Measurements from ENCODE around the gene ARHGEF17. TPM values are rescaled to one million over a fixed set of nuclear protein-coding genes. Genes with fewer than 3 reads are reported as not detected.

ARHGEF17 gene
- total RNA-seq, 1 donor from 2014 or later, result 193 TPM

DNA sequence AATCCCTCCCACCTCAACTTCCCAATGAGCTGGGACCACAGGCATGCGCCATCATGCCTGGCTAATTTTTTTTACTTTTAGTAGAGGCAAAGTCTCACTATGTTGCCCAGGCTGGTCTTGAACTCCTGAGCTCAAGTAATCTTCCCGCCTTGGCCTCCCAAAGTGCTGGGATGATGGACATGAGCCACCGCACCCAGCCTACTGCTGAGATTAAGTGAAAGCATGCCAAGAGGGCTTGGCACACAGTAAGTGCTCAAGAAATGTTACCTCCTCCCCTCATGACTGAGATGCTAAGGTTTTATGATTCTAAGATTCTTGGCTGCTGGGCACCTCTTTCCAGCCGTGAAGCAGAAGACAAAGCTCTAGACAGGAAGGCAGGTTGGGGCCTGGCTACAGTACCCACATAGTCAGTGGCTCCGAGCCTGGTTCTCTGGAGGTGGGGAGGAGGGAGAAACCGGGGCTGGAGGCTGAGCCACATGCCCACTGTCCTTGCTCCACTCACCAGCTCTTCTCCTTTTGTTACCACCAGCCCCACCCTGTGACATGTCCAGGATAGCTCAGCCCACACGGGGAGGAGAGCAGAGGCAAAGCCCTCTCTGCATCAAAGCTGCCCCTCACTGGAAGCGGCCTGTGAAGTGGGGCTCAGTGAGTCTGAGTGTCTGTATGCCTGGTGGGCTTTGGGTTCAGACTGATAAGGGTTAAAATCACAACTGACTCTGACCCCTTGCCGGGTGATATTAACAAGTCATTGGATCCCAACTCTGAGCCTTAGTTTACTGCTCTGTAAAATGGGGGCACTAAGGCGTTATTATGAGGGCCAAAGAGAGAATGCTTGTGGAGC is 12.9 kb downstream of the ARHGEF17 start:
- peak in 1 of 2 donors; percentile 80 for DNase-seq (ENCODE audit: low spot score in 2 of 2)
- Histone ChIP-seq H3K27ac (peak overlapping the region; percentile 94 to 96), H3K4me1 (peaks cover 74 to 97% of the 10 kb centered on the region in 2 donors), H3K4me3 (peak overlapping the region; percentile 9 to 29), H3K27me3 (no peaks in the 10 kb centered on the region), H3K36me3 (no peaks in the 10 kb centered on the region), H3K9me3 (no peaks in the 10 kb centered on the region)
- intact Hi-C loops (cut with DNase I), result loop anchor here (5.0 kb wide), 1 partner anchor 64 kb away; no protein-coding TSS in a partner anchor
- TF ChIP-seq CTCF (IDR thresholded peaks at IDR 0.05), result no peak

DNA sequence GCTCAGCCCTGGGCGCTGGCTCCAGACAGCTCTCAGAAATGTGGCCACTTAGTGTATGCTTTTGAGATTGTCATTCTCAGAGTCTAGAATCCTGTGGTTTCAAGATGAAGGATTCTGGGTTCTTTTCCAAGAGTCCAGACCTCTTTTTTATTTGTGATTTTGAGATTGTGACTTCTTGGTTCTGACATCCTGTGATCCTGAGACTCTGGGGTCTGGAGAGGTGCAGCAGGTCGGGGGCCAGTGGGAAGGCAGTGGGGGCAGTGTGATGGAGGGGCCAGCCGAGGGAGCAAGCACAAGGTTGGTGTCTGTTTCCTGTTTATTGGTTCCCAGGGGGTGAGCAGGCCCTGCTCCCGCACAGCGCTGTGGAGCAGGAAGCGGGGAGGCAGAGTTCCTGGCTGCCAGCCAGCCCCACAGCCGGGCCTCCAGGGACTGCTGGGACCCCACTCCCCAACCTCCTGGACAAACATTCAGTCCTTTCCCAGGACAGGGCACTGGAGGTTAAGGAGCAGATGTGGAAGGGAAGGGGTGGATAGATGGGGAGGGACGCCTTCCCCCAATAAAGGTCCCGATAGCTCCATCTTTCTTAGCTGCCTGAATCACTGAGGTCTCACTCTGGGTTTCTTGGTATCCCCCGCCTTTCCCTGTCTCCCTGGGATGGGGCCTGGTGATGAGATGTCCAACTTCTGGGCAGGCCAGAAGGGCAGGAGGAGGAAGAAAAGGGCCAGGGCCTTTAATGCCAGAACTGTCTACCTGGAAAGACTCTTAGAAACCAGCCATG is 13.7 kb downstream of the ARHGEF17 start:
- peak in 1 of 2 donors; percentile 66 for DNase-seq (ENCODE audit: low spot score in 2 of 2)
- no peak for TF ChIP-seq CTCF (IDR thresholded peaks at IDR 0.05)
- intact Hi-C loops (cut with DNase I), result loop anchor here (5.0 kb wide), 1 partner anchor 64 kb away; no protein-coding TSS in a partner anchor

DNA sequence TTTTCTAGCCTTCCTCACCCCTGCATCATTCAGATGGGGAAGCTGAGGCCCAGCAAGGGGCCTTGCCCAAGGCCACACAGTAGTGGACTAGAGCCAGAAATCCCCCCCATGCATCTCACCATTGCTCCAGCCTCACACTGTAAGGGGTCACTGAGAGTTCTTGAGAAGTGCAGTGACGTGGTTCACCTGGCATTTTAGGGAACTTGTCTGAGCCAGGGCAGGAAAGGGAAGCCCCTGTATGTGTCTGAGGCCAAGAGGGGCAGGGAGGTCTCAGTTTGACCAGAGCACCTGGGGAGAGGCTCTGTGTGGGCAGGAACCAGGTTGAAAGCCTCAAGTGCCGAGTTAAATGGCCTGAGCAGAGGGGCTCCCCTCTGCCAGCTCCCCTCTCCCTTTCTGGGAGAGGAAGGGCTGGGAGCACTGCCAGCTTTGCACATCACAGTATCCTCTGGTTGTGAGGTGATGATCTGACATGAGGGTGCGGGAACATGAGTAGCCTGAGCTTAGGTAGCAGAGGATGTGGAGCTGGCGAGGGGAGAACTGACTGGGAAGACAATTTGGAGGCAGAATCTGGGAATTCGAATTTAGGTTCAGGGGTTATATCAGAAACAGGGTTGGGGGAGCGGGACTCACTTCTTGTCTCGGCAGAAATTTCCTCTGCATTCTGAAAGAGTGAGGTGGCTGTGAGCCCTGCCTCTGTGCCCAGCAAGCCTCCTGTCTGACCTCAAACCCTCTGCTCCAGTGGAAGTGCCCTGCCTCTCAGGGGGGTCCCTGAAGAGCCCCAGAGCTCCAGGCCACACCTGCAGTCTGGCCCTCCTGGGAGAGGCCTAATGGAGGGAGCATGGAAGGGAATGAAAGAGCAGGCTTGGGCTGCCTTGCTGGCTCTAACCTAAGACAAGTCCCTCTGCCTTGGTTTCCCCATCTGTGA is 14.6 kb downstream of the ARHGEF17 start:
- Histone ChIP-seq H3K27me3 (no peaks in the 10 kb centered on the region), H3K4me1 (peaks cover 73 to 97% of the 10 kb centered on the region in 2 donors), H3K27ac (peak overlapping the region; percentile 94 to 96), H3K4me3 (peak overlapping the region; percentile 5 to 37), H3K9me3 (no peaks in the 10 kb centered on the region), H3K36me3 (no peaks in the 10 kb centered on the region)
- no peak for DNase-seq (ENCODE audit: low spot score in 2 of 2)
- no peak for TF ChIP-seq CTCF (IDR thresholded peaks at IDR 0.05)
- intact Hi-C loops (cut with DNase I), result loop anchor here (5.0 kb wide), 1 partner anchor 65 kb away; no protein-coding TSS in a partner anchor

More for the DNA sequence above, 13.7 kb downstream of the ARHGEF17 start:
- H3K4me3 ChIP-seq, result peak overlapping the region; percentile 4 to 29
- peak overlapping the region; percentile 94 to 96 for H3K27ac ChIP-seq
- peaks cover 70 to 97% of the 10 kb centered on the region in 2 donors for H3K4me1 ChIP-seq
- no peaks in the 10 kb centered on the region for H3K27me3 ChIP-seq
- H3K36me3 ChIP-seq, result no peaks in the 10 kb centered on the region
- H3K9me3 ChIP-seq, result no peaks in the 10 kb centered on the region

GRCh38 chr11:73323464-73323863 is 15.4 kb downstream of the ARHGEF17 start:
- Histone ChIP-seq H3K36me3 (no peaks in the 10 kb centered on the region), H3K27me3 (no peaks in the 10 kb centered on the region), H3K9me3 (no peaks in the 10 kb centered on the region), H3K4me3 (peak overlapping the region; percentile 5 to 37), H3K27ac (peak overlapping the region; percentile 94 to 96), H3K4me1 (peaks cover 73 to 97% of the 10 kb centered on the region in 2 donors)
- intact Hi-C loops (cut with DNase I), result loop anchor here (5.0 kb wide), 1 partner anchor 66 kb away; no protein-coding TSS in a partner anchor
- DNase-seq (ENCODE audit: low spot score in 2 of 2), result peak; percentile 72 to 98
- TF ChIP-seq CTCF (IDR thresholded peaks at IDR 0.05), result no peak

GRCh38 chr11:73324116-73324515 is 16.0 kb downstream of the ARHGEF17 start:
- no peaks in the 10 kb centered on the region for H3K9me3 ChIP-seq
- H3K27me3 ChIP-seq, result no peaks in the 10 kb centered on the region
- TF ChIP-seq CTCF (IDR thresholded peaks at IDR 0.05), result no peak
- peak overlapping the region; percentile 94 to 96 for H3K27ac ChIP-seq
- no peaks in the 10 kb centered on the region for H3K36me3 ChIP-seq
- H3K4me3 ChIP-seq, result peak overlapping the region in 1 of 2 donors; percentile 37
- no peak for DNase-seq (ENCODE audit: low spot score in 2 of 2)
- intact Hi-C loops (cut with DNase I), result loop anchor here (2.0 to 5.0 kb wide), 2 partner anchors 15 to 67 kb away; partner anchors contain the start of gene ARHGEF17
- H3K4me1 ChIP-seq, result peaks cover 69 to 94% of the 10 kb centered on the region in 2 donors

Data from ascending aorta (tissue), 2 donors.